NCI-H510A treated with DMSO at 0.1 percent for 48 hours (cell line): ENCODE measurements around the gene ACAT1.
A peak's percentile ranks its signal among the peaks of the same experiment; 100 is the strongest.
"Not testable (repeated sequence)": the region's sequence is repeated elsewhere in the genome, so short reads cannot be mapped to it uniquely, and the experiment has no call there.

Experiments used
- DNase-seq: peaks from one replicate; lab custom pipeline; 2025; lab: John Stamatoyannopoulos, UW

The ACAT1 gene

GRCh38 chr11:108121274-108122155, at the start of gene ACAT1:
TSS of gene ACAT1 (plus strand) at chr11:108121567. CDS start at chr11:108121607, 40 bp downstream.
- peak; percentile 90 for DNase-seq

DNA sequence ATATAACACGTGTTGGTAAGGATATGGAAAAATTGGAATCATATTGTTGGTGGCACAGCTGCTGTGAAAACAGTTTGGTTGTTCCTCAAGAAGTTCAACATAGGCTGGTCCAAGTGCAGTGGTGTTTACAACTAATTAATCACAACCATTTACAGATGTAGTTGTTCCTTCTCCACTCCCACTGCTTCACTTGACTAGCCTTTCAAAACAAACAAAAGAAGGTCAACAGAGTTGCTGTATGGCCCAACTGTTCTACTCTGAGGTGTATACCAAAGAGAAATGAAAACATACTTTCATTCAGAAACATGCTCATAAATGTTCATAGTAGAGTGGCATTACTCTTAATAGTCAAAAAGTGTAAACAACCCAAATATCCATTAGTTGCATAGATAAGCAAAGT, 36.6 kb upstream of the ACAT1 start:
- peak; percentile 46 for DNase-seq

DNA sequence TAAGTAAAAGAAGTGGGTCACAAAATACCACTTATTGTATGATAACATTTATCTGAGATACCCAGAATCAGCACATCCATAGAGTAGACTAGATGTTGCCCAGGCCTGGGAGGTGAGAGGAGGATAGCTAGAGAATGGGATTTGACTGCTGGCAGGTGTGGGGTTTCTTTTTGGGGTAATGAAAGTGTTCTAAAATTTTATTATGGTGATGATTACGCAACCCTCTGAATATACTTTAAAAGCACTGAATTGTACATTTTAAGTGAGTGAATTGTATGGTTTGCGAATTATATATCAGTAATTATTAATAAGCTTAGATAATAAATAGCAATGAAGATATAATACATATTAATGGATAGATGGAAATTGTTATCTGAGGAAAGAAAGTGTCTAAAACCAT, 35.7 kb upstream of the ACAT1 start:
- no peak for DNase-seq

DNA sequence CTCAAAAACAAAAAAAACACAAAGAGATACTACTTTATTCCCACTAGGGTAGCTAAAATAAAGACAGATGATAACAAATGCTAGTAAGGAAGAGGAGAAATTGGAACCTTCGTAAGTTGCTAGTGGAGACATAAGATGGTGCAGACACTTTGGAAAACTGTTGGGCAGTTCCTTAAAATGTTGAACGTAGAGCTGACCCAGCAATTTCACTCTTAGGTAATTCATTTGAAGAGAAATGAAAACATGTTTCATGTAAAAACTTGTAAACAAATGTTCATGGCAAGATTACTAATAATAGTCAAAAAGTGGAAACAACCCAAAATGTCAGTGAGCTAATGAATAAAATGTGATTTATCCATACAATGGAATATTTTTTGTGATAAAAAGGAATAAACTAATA, 29.2 kb upstream of the ACAT1 start:
- DNase-seq: no peak

DNA sequence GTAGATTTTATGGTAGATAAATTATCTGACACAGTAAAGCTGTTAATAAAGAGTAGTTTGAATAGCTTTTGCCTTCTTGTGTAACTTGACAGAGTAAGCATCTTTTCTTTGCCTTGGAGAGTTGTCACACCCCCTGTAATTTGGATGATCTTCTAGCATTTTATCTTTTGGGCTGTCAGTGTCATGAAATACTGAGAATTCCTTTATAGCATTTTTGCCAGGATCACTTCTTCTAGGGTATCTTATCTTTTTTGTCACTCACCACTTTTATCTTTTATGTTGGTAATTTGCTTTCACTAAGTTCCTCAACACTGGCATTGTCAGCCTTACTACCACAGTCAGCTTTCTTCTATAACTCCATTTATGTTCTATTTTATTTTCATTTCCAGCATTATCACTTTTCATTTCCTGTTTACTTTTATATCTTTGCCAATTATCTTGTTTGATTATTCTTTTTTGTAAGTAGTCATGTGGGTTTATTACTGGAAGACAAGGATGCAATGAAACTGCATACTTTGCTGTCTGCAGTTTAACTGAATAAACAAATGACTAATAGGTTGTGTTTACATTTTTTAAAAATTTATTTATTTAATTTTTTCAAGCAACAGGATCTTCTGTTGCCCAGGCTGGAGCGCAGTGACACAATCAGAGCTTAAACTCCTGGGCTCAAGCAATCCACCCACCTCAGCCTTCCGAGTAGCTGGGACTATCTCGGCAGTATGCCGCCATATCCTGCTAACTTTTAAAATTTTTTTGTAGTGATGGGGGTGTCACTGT, 28.1 kb upstream of the ACAT1 start:
- DNase-seq: no peak

GRCh38 chr11:108097179-108097578, 24.2 kb upstream of the ACAT1 start:
- DNase-seq: no peak

DNA sequence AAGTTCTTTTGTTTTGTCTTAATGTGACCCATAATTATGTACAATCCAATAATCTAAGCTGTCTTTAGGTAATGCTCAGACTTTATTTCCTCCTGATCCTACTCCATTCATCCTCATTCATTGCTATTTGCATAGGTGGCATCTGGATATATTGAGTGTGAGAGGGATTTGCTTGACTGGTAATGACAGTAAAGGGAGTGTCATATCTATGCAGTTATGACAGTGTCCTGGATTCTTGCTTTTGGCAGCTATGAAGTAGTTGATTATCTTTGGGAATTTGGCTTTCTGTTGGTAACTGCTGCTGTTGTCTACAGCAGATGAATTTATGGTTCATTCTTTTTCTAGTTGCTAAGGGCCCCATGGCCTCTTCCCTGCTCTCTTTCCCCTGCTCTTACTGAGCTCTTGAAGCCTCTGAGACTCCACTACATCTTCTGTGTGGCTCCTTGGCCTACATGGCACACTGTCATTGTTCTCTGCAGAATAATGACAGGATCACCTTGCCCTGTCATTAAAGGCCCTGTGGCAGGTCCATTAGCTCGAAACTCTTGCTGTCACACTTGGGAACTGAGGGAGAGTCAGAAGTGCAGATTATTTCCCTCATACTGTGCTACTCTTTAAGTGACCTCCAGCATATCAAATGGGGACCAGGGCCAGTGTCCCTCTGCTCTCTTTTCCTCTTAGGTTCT, 20.1 kb upstream of the ACAT1 start:
- no peak for DNase-seq

DNA sequence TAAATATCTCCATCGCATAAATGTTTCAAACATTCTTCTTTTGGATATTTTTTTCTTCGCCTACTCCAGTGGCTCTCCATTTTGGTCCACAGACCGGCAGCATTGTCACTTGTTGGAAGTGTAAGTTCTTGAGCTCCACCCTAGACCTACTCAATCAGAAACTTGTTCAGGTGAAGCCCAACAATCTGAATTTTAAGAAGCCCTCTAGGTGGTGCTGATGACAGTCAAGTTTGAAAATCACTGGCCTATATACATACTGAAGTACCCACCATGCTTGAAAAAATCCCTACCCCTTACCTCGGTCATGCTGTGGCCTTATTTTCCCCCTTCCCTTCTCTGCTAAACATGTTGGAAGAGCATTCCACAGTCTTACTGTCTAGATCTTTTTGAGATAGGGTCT, 10.2 kb upstream of the ACAT1 start:
- no peak for DNase-seq

DNA sequence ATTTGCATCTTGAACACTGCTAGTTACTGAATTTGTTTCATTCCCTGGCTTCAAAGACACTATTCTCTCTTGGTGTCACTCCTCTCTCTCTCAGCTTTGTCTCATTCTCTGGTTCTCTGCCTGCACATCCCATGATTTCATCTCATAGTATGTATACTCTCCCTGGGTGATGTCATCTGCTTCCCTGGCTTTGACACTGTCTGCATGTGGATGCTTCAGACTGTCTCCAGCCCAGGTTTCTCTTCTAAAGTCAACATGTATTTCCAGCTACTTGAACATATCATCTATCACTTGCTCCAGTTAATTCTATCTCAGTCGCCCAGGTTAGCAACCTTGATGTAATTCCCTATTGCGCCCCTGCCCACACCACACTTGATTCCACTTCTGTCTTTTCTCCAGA, 9.3 kb upstream of the ACAT1 start:
- DNase-seq: peak; percentile 59

- DNase-seq: peak; percentile 95
These were observed 5.7 kb upstream of the ACAT1 start for GRCh38 chr11:108115500-108116140.

DNA sequence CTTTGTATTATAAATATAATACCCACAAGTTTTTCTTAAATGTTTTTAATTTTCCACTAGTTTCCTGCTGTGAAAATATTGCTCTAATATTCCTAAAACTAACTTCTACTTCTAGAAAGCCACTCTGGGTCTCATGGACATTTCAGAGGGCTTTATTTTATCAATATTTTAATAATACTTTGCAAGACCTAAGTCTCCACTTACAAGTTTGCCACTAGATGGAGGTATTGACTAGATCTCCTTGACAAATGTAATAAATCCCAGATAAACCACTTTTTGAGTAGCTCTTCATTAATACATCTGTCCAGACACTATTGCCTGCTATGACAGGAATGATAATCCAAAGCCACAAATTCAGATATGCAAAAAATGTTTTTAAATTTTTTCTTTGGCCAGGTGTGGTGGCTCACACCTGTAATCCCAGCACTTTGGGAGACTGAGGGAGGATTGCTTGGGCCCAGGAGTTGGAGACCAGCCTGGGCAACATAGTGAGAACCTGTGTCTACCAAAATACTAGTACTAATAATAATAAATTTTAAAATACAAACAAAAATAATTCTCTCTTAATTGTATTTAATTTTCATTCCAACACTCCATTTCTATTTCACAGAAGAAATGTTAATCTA, 3.5 kb upstream of the ACAT1 start:
- peak; percentile 59 for DNase-seq

- DNase-seq: not testable (repeated sequence)
These were observed 462 bp upstream of the ACAT1 start for GRCh38 chr11:108120936-108121273.

- DNase-seq: peak; percentile 35
These were observed 830 bp downstream of the ACAT1 start for GRCh38 chr11:108122166-108122628.

DNA sequence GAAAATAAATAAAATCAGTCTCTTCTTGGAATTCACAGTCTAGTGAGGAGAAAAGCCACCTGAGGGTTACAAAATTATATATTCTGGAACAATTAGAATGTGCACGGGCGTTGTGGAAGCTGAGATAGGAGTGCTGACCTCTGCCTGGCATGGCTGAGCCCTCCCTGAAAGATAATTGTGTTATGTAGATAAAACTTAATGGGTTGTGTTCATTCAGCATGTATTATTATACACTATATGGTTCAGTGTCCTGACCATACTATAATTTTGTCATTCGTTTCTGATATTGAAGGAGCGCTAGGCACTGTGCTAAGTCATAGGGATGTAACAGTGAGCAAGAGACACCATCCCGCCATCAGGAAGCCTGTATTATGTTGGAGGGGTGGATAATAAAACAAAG, 3.7 kb downstream of the ACAT1 start:
- no peak for DNase-seq

GRCh38 chr11:108128772-108129171, 7.4 kb downstream of the ACAT1 start:
- DNase-seq: no peak

- no peak for DNase-seq
These were observed 10.6 kb downstream of the ACAT1 start for GRCh38 chr11:108131993-108132392.

DNA sequence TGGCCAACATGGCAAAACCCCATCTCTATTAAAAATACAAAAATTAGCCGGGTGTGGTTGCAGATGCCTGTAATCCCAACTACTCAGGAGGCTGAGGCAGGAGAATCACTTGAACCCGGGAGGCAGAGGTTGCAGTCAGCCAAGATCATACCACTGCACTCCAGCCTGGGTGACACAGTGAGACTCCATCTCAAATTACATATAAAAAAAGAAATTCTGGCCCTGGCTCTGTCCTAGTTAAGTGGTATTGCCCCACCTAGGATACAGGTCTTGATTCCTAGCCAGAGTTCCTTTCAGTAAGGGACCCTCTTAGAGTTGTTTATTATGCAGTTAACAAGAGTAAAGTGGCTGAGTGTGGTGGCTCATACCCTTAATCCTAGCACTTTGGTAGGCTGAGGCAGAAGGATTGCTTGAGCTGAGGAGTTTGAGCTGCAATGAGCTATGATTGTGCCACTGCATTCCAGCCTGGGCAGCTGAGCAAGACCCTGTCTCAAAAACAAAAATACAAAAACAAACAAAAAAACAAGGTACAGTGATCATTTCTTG, 11.7 kb downstream of the ACAT1 start:
- not testable (repeated sequence) for DNase-seq

DNA sequence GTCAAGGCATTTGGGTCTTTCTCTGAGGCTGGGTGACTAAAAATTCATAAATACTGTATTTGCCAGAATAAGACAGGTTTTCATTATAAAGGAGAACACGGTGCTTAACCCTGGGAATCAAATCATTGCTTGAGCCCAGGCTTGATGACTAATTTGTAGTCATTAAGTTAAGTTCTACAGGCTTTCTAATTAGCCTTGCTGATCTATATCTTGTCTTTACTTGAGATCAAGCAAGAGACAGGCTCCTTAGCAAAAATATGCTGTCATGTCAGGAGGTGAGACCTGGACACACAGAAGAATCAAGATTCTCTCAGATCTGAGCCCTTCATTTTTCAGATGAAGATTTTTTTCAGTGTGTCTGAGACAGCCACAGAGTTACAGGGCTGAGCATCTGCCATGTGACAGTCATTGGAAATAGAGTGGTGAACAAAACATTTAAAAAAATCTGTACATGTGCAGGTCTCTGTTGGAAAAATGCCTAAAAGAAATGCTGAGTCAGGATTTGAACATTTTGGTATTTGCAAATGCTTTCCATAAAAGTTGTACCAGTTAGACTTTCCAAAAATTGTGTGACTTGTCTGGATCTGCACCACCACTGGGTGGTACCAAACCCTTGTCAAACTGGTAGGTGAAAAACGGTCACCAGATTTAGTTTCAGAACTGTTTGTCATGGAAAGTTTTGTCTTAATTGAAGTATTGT, 14.6 kb downstream of the ACAT1 start:
- DNase-seq: no peak

GRCh38 chr11:108137212-108137611, 15.8 kb downstream of the ACAT1 start:
- DNase-seq: no peak

DNA sequence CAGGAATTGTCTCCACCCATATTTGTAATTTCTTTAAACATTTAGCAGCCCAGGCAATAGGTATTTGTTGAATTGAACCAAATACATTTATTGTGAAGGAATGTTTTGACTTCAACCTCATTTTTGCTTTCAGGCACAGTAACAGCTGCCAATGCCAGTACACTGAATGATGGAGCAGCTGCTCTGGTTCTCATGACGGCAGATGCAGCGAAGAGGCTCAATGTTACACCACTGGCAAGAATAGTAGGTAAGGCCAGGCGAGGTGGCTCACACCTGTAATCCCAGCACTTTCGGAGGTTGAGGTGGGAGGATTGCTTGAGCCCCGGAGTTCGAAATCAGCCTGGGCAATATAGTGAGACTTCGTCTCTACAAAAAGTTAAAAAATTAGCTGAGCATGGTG, 20.9 kb downstream of the ACAT1 start:
- DNase-seq: no peak

DNA sequence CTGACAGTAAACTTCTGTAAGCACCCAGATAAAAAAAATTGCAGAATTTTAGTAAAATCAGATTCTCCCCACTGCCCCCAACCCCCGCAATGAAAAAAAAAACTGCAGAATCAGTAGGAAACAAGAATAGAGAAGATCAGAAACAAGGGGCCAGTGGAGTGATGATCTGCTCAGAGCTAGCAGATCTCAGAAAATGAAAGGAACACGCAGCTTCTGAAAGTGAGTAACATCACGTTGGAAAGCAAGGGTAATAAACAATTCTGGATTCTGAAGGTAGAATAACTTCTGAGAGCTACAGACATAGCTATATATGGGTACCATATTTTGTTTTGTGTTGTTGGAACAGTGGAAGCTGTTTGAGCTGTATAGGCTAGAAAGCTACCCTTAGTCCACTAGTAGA, 23.2 kb downstream of the ACAT1 start:
- no peak for DNase-seq
